Stimulated activated CD8-positive, alpha-beta memory T cell treated with anti-CD3 and anti-CD28 coated beads, Interleukin-4, amount 100 ng/mL, for 48 hours (primary cell): Measurements from ENCODE around the gene ADAMTS17.
"Not testable (repeated sequence)": the region's sequence is repeated elsewhere in the genome, so short reads cannot be mapped to it uniquely, and the experiment has no call there.

Source experiments
- DNase-seq: peaks from one replicate; pipeline ENCODE4 v3.0.0-alpha.2; 2020

Gene ADAMTS17

GRCh38 chr15:100066521-100067280, 275.1 kb downstream of the ADAMTS17 start:
- DNase-seq: not testable (repeated sequence)

GRCh38 chr15:100061944-100062343, 279.8 kb downstream of the ADAMTS17 start:
- DNase-seq: no peak

GRCh38 chr15:100060276-100060926, 281.4 kb downstream of the ADAMTS17 start:
- DNase-seq: no peak

- DNase-seq: no peak
Measured at GRCh38 chr15:100059521-100059920, 282.3 kb downstream of the ADAMTS17 start.

GRCh38 chr15:100059094-100059493, 282.7 kb downstream of the ADAMTS17 start:
- no peak for DNase-seq

GRCh38 chr15:100058458-100058857, 283.3 kb downstream of the ADAMTS17 start:
- DNase-seq: no peak

GRCh38 chr15:100057281-100057680, 284.5 kb downstream of the ADAMTS17 start:
- no peak for DNase-seq

GRCh38 chr15:100056411-100057072, 285.2 kb downstream of the ADAMTS17 start:
- DNase-seq: no peak

GRCh38 chr15:100055821-100056220, 286.0 kb downstream of the ADAMTS17 start:
- no peak for DNase-seq

- DNase-seq: no peak
Measured at GRCh38 chr15:100054539-100054938, 287.2 kb downstream of the ADAMTS17 start.

- DNase-seq: no peak
Measured at GRCh38 chr15:100053474-100054121, 288.2 kb downstream of the ADAMTS17 start.

- no peak for DNase-seq
Measured at GRCh38 chr15:100052716-100053473, 288.9 kb downstream of the ADAMTS17 start.

GRCh38 chr15:100050877-100051786, 290.6 kb downstream of the ADAMTS17 start:
- DNase-seq: no peak

GRCh38 chr15:100049936-100050876, 291.6 kb downstream of the ADAMTS17 start:
- DNase-seq: no peak

GRCh38 chr15:100049483-100049882, 292.3 kb downstream of the ADAMTS17 start:
- no peak for DNase-seq

- DNase-seq: no peak
Measured at GRCh38 chr15:100048736-100049135, 293.0 kb downstream of the ADAMTS17 start.

- DNase-seq: no peak
Measured at GRCh38 chr15:100043692-100044091, 298.1 kb downstream of the ADAMTS17 start.

- DNase-seq: no peak
Measured at GRCh38 chr15:100043068-100043641, 298.6 kb downstream of the ADAMTS17 start.

GRCh38 chr15:100042558-100042957, 299.2 kb downstream of the ADAMTS17 start:
- no peak for DNase-seq
